ENCODE results near the gene STXBP5. TPM values are rescaled to one million over a fixed set of nuclear protein-coding genes. Genes with fewer than 3 reads are reported as not detected.

STXBP5 gene
- total and polyA plus RNA-seq, 9 of the 15 experiments (the other 6 are each of a cell fraction or from before 2014, with no cell fraction given): 23.3 to 172 (median 71.5) TPM

DNA sequence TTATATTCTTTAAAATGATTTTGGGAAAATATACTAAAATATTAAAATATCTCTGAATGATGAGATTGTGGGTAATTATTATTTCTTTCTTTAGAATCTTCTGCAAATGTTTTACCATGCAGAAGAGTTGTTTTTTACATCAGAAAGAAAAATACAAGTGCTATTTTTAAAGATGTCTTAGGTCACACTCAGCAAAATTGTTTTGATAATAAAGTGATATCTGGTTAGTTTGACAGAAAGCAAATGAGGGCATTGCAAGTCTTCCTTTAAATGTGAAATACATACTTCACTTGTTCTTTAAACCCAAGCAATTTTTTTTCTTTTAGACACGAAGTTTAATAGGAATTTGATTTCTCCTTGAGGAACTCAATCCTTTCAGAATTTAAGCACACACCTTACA is 43.6 kb upstream of the STXBP5 start (continued):
- TF ChIP-seq DNMT1 (IDR thresholded peaks at IDR 0.05): no peak

DNA sequence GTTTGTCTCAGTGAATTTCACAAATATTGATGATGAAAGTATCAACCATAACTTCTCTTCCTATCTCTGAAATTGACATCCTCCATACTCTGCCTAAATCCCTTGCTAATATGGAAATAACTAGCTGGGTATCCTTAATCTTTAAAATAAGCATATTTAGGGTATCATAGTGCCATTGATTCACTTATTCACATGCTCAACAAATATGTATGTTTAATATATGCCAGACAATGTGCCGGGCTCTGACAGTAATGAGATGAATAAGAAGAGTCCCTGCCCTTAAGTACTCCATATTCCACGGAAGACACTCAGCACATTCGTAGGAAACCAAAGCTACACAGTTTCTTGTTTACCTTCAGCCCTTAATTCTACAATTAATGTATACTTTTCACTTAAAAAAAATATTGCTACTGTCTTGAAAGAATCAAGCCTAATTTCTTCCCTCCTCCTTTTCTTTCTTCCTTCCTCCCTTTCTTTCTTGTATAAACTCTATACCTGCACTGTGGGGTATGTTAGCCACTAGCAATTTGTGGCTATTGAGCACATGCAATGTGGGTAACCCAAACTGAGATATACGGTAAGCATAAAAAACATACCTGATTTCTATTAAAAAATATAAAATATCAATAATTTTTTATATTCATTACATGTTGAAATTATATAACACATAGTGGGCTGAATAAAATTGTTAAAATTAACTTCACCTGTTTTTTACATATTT is 42.8 kb upstream of the STXBP5 start:
- CTCF ChIA-PET (ENCODE audit: low intra/inter-chr PET ratio): no interaction called here
- Histone ChIP-seq H3K4me2 (ENCODE audit: insufficient read depth, low read length) (peak overlapping the region; percentile 8), H3K9me1 (ENCODE audit: control insufficient read depth, insufficient read depth, low read length) (no peaks in the 10 kb centered on the region), H3K79me2 (ENCODE audit: control insufficient read depth, insufficient read depth, low read length) (no peaks in the 10 kb centered on the region), H3K27ac (ENCODE audit: extremely low read depth, low read depth, low read length) (peak overlapping the region; percentile 86), H4K20me1 (replicated peaks; ENCODE audit: control insufficient read depth, insufficient read depth, low read length) (no peaks in the 10 kb centered on the region), H3K4me3 (no peak overlapping the region), H3K36me3 (ENCODE audit: control insufficient read depth, insufficient read depth, low read length) (peaks cover 16% of the 10 kb centered on the region), H3K9me3 (replicated peaks; ENCODE audit: control insufficient read depth, insufficient read depth, low read depth, low read length) (peaks cover 6% of the 10 kb centered on the region), H3K27me3 (ENCODE audit: control insufficient read depth in 2 of 2, insufficient read depth in 2 of 2, low read length in 2 of 2) (no peaks in the 10 kb centered on the region), H2AFZ (ENCODE audit: low read depth, low read length) (peak overlapping the region; percentile 75), H3K4me1 (replicated peaks in 1 of 2; ENCODE audit: control insufficient read depth in 2 of 2, insufficient read depth in 2 of 2, low read length in 2 of 2) (peaks cover 13 to 67% of the 10 kb centered on the region in 2 experiments), H3K9ac (ENCODE audit: insufficient read depth in 1 of 2, low read depth in 2 of 2, low read length in 2 of 2) (peak overlapping the region in 1 of 2 experiments; percentile 68; a peak in 2 of 4 replicates)
- DNase-seq (ENCODE audit: extremely low read depth in 1 of 4, low spot score in 3 of 4): peak in 1 of 4 experiments; percentile 51
- BruUV-seq (replicated peaks): TSS peak; percentile 55
- in situ Hi-C loops (cut with MboI) (no loop called here), intact Hi-C loops (cut with micrococcal nuclease) (loop anchor here (5.0 kb wide), 1 partner anchor 249 kb away; no protein-coding TSS in a partner anchor)
- POLR2A ChIA-PET: interaction anchor here (1.0 kb wide), 1 partner anchor 12 kb away, joined by 3 read pairs; no protein-coding TSS in a partner anchor
- ATAC-seq: peak; percentile 20
- WGBS (ENCODE audit: insufficient coverage, low coverage, missing lambda C conversion rate): 10% methylated on average over 4 of the region's 4 CpGs
- FAIRE-seq: no peak
- TF ChIP-seq BRD9 (IDR thresholded peaks at IDR 0.05; ENCODE audit: low read depth, partially characterized antibody): peak; percentile 12
- TF ChIP-seq ZNF239 (CRISPR knock-in tag; IDR thresholded peaks at IDR 0.05): 0 out of 2 replicates have a peak, but pooled peaks have one; percentile 49
- TF ChIP-seq NFRKB (IDR thresholded peaks at IDR 0.05; ENCODE audit: low read depth): peak; percentile 78
- no peak for TF ChIP-seq NR4A1 (CRISPR knock-in tag; IDR thresholded peaks at IDR 0.05)
- TF ChIP-seq NR4A1 (tag; IDR thresholded peaks at IDR 0.05): peak; percentile 76; the same call in 1 of the 2 replicates
- TF ChIP-seq E2F3 (CRISPR knock-in tag; IDR thresholded peaks at IDR 0.05): peak; percentile 41; the same call in 1 of the 2 replicates
- TF ChIP-seq, protein P1, sequence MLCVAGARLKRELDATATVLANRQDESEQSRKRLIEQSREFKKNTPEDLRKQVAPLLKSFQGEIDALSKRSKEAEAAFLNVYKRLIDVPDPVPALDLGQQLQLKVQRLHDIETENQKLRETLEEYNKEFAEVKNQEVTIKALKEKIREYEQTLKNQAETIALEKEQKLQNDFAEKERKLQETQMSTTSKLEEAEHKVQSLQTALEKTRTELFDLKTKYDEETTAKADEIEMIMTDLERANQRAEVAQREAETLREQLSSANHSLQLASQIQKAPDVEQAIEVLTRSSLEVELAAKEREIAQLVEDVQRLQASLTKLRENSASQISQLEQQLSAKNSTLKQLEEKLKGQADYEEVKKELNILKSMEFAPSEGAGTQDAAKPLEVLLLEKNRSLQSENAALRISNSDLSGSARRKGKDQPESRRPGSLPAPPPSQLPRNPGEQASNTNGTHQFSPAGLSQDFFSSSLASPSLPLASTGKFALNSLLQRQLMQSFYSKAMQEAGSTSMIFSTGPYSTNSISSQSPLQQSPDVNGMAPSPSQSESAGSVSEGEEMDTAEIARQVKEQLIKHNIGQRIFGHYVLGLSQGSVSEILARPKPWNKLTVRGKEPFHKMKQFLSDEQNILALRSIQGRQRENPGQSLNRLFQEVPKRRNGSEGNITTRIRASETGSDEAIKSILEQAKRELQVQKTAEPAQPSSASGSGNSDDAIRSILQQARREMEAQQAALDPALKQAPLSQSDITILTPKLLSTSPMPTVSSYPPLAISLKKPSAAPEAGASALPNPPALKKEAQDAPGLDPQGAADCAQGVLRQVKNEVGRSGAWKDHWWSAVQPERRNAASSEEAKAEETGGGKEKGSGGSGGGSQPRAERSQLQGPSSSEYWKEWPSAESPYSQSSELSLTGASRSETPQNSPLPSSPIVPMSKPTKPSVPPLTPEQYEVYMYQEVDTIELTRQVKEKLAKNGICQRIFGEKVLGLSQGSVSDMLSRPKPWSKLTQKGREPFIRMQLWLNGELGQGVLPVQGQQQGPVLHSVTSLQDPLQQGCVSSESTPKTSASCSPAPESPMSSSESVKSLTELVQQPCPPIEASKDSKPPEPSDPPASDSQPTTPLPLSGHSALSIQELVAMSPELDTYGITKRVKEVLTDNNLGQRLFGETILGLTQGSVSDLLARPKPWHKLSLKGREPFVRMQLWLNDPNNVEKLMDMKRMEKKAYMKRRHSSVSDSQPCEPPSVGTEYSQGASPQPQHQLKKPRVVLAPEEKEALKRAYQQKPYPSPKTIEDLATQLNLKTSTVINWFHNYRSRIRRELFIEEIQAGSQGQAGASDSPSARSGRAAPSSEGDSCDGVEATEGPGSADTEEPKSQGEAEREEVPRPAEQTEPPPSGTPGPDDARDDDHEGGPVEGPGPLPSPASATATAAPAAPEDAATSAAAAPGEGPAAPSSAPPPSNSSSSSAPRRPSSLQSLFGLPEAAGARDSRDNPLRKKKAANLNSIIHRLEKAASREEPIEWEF (CRISPR knock-in tag; IDR thresholded peaks at IDR 0.05): peak; percentile 54; the same call in 1 of the 2 replicates
- TF ChIP-seq E4F1 (CRISPR knock-in tag; IDR thresholded peaks at IDR 0.05; ENCODE audit: borderline replicate concordance): 0 out of 2 replicates have a peak, but pooled peaks have one; percentile 5
- 0 out of 2 replicates have a peak, but pooled peaks have one; percentile 25 for TF ChIP-seq ZNF324 (CRISPR knock-in tag; IDR thresholded peaks at IDR 0.05)
- peak; percentile 71 for TF ChIP-seq ZNF175 (CRISPR knock-in tag; IDR thresholded peaks at IDR 0.05; ENCODE audit: low read depth)

Data from K562 (cell line).